ENCODE data around the gene SH3RF2. TPM values are rescaled to one million over a fixed set of nuclear protein-coding genes. Genes with fewer than 3 reads are reported as not detected.

SH3RF2 gene
- total and polyA plus RNA-seq, 2 of the 13 experiments (the other 11 are each of a cell fraction or from before 2014, with no cell fraction given) = 2.6 to 3.7 TPM

DNA sequence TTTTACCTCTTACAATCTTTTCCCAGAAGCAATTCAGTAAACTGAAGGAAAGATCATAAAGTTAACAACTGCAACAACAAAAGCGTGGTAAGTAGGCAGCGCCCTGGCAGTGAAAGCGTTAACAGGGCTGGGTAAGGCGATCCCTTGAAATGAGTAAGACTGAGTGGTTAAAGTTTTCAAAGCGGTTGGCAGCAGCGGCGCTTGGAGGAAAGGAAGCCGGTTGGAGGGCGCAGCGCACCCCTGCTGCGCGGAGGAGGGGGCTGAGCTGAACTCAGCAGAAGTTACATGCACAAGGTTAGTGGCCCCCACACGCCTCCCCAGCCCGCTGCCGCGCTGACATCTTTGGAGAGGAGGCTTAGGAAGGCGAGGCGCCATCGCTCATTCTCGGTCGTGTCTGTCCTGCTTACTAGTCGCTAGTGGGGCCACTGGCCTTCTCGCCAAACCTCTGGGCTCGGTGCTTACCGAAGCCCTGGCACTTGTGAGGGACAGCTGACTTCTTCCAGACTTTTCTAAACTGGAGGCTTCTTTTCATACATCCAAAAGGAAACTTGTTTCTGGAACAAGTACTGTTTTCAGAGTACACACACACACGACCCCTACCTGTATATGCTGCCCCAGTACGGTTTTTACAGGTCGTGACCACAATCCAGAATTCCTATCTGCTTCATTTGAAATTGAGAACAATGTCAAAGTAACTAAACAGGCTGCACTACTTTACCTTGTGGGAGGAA, at the start of gene SH3RF2 (continued):
- no peak for TF ChIP-seq SRSF9 (IDR thresholded peaks at IDR 0.05; ENCODE audit: borderline replicate concordance, insufficient read depth, low read depth, low read length, poor library complexity, severe bottlenecking)
- TF ChIP-seq MAFK (conservative IDR thresholded peaks at IDR 0.05 in 1 of 2, IDR thresholded peaks at IDR 0.05 in 1 of 2; ENCODE audit: low read length in 2 of 2) = no peak
- TF ChIP-seq HOXA3 (CRISPR knock-in tag; IDR thresholded peaks at IDR 0.05) = peak; percentile 69; the same call in 1 of the 2 replicates
- no peak; the same call in none of the 2 replicates for TF ChIP-seq ZMYM3 (CRISPR knock-in tag; IDR thresholded peaks at IDR 0.05)
- TF ChIP-seq, protein P1, sequence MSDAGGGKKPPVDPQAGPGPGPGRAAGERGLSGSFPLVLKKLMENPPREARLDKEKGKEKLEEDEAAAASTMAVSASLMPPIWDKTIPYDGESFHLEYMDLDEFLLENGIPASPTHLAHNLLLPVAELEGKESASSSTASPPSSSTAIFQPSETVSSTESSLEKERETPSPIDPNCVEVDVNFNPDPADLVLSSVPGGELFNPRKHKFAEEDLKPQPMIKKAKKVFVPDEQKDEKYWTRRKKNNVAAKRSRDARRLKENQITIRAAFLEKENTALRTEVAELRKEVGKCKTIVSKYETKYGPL (CRISPR knock-in tag; IDR thresholded peaks at IDR 0.05) = no peak
- TF ChIP-seq MZF1 (CRISPR knock-in tag; IDR thresholded peaks at IDR 0.05; ENCODE audit: borderline replicate concordance) = no peak
- 0 out of 2 replicates have a peak, but pooled peaks have one; percentile 9 for TF ChIP-seq FOSL1 (CRISPR knock-in tag; IDR thresholded peaks at IDR 0.05; ENCODE audit: borderline replicate concordance)
- TF ChIP-seq ZNF788 (CRISPR knock-in tag; IDR thresholded peaks at IDR 0.05; ENCODE audit: borderline replicate concordance) = peak; percentile 75; the same call in 1 of the 2 replicates
- TF ChIP-seq ZNF530 (CRISPR knock-in tag; IDR thresholded peaks at IDR 0.05; ENCODE audit: low read depth) = no peak
- 0 out of 2 replicates have a peak, but pooled peaks have one; percentile 61 for TF ChIP-seq ZNF850 (CRISPR knock-in tag; conservative IDR thresholded peaks at IDR 0.05)
- peak; percentile 82 for TF ChIP-seq HDAC1 (CRISPR knock-in tag; IDR thresholded peaks at IDR 0.05)
- TF ChIP-seq NONO (IDR thresholded peaks at IDR 0.05) = no peak
- 0 out of 2 replicates have a peak, but pooled peaks have one; percentile 32 for TF ChIP-seq NONO (CRISPR knock-in tag; conservative IDR thresholded peaks at IDR 0.05)
- TF ChIP-seq, protein P2, sequence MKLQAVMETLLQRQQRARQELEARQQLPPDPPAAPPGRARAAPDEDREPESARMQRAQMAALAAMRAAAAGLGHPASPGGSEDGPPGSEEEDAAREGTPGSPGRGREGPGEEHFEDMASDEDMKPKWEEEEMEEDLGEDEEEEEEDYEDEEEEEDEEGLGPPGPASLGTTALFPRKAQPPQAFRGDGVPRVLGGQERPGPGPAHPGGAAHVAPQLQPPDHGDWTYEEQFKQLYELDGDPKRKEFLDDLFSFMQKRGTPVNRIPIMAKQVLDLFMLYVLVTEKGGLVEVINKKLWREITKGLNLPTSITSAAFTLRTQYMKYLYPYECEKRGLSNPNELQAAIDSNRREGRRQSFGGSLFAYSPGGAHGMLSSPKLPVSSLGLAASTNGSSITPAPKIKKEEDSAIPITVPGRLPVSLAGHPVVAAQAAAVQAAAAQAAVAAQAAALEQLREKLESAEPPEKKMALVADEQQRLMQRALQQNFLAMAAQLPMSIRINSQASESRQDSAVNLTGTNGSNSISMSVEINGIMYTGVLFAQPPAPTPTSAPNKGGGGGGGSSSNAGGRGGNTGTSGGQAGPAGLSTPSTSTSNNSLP (IDR thresholded peaks at IDR 0.05; ENCODE audit: low read depth, low read length) = no peak
- TF ChIP-seq MAZ (IDR thresholded peaks at IDR 0.05; ENCODE audit: borderline replicate concordance, low read depth, low read length) = no peak
- no peak for TF ChIP-seq MAZ (CRISPR knock-in tag; IDR thresholded peaks at IDR 0.05; ENCODE audit: low read depth)
- TF ChIP-seq ZNF563 (CRISPR knock-in tag; IDR thresholded peaks at IDR 0.05) = 0 out of 2 replicates have a peak, but pooled peaks have one; percentile 19
- no peak for TF ChIP-seq SRY (CRISPR knock-in tag; IDR thresholded peaks at IDR 0.05)
- TF ChIP-seq ZNF772 (CRISPR knock-in tag; IDR thresholded peaks at IDR 0.05) = no peak
- TF ChIP-seq ARNTL (CRISPR knock-in tag; IDR thresholded peaks at IDR 0.05) = 0 out of 2 replicates have a peak, but pooled peaks have one; percentile 24
- no peak for TF ChIP-seq ZBTB1 (CRISPR knock-in tag; IDR thresholded peaks at IDR 0.05; ENCODE audit: borderline replicate concordance)
- no peak for TF ChIP-seq PAX8 (CRISPR knock-in tag; IDR thresholded peaks at IDR 0.05; ENCODE audit: borderline replicate concordance)
- TF ChIP-seq, protein P3, sequence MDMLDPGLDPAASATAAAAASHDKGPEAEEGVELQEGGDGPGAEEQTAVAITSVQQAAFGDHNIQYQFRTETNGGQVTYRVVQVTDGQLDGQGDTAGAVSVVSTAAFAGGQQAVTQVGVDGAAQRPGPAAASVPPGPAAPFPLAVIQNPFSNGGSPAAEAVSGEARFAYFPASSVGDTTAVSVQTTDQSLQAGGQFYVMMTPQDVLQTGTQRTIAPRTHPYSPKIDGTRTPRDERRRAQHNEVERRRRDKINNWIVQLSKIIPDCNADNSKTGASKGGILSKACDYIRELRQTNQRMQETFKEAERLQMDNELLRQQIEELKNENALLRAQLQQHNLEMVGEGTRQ (IDR thresholded peaks at IDR 0.05; ENCODE audit: low read depth, low read length) = no peak
- TF ChIP-seq, protein P3 (CRISPR knock-in tag; IDR thresholded peaks at IDR 0.05; ENCODE audit: borderline replicate concordance) = no peak
- no peak for TF ChIP-seq ZNF660 (CRISPR knock-in tag; IDR thresholded peaks at IDR 0.05; ENCODE audit: borderline replicate concordance, low read depth)
- no peak for TF ChIP-seq ZNF3 (CRISPR knock-in tag; IDR thresholded peaks at IDR 0.05)
- TF ChIP-seq CBX5 (CRISPR knock-in tag; IDR thresholded peaks at IDR 0.05; ENCODE audit: borderline replicate concordance) = peak; percentile 84
